Transverse colon (tissue), 4 donors: ENCODE data around the gene GRID2IP. TPM values are rescaled to one million over a fixed set of nuclear protein-coding genes. Genes with fewer than 3 reads are reported as not detected.

Experiments used
- DNase-seq: peaks from one replicate; pipeline ENCODE4 v3.0.0-alpha.2; 2019
- H3K27ac ChIP-seq, 4 donors: fragments of 200-600 bp; sonication (generic); 2 replicates each; pipeline ENCODE4 v1.5.1; 2016 to 2018; ENCODE audit warnings: inconsistent platforms in 4 of 4
- H3K27me3 ChIP-seq: fragments of 200-600 bp; sonication (generic); 2 replicates; pipeline ENCODE4 v1.5.1; 2017; ENCODE audit warnings: inconsistent platforms
- H3K36me3 ChIP-seq, 4 donors: fragments of 200-600 bp; sonication (generic); 2 replicates each; pipeline ENCODE4 v1.5.1; 2017 to 2019; ENCODE audit warnings: inconsistent platforms in 4 of 4
- H3K4me1 ChIP-seq, 4 donors: fragments of 200-600 bp; sonication (generic); 2 replicates each; pipeline ENCODE4 v1.5.1; 2017 to 2020; ENCODE audit warnings: inconsistent platforms in 4 of 4
- H3K4me3 ChIP-seq, 4 donors: fragments of 200-600 bp; sonication (generic); 1 replicate in 1 of 4; 2 replicates in 3 of 4; pipeline versions ENCODE4 v1.5.1 to v1.6.1; 2017 to 2019; ENCODE audit warnings: inconsistent platforms in 4 of 4
- H3K9me3 ChIP-seq, 2 donors: fragments of 200-600 bp; sonication (generic); 2 replicates each; pipeline ENCODE4 v1.5.1; 2017 to 2019; ENCODE audit warnings: inconsistent platforms in 2 of 2
- EP300 ChIP-seq: sonication (generic); formaldehyde crosslinking; IDR thresholded peaks from one replicate; pipeline ENCODE4 v1.6.1; 2017; ENCODE audit warnings: antibody characterized with exemption, low read depth
- POLR2A ChIP-seq: fragments of 450-650 bp; IDR thresholded peaks from one replicate; pipeline ENCODE4 v1.6.1; 2016; ENCODE audit warnings: antibody characterized with exemption, mild to moderate bottlenecking, moderate library complexity
- POLR2AphosphoS5 ChIP-seq, 3 donors: sonication (generic); formaldehyde crosslinking; IDR thresholded peaks; one replicate each; pipeline ENCODE4 v1.6.1; 2016; ENCODE audit warnings: antibody characterized with exemption in 3 of 3
- whole genome bisulfite sequencing, 2 donors: methylation state at CpG; one replicate each; pipeline ENCODE4 v1.1.5; 2018; ENCODE audit warnings: low coverage in 1 of 2; 5-methylcytosine and 5-hydroxymethylcytosine counted together
- in situ Hi-C, 4 donors: fragments of 200-750 bp; cut with MboI; loops; one replicate each; pipeline versions ENCODE4 v1.15.0 to v1.15.1; 2017; ENCODE audit warnings: low sequenced_read_pairs in 3 of 4, low pct_ligation_motif_present in 1 of 4, low pct_unique_long_range_greater_than_20kb in 1 of 4
- intact Hi-C: fragments of 100-400 bp; cut with DNase I; formaldehyde crosslinking; loops from one replicate; pipeline ENCODE4 v1.15.1; 2023; ENCODE audit warnings: low total_unique reads
- total RNA-seq, 4 donors: library from RNA; depleted of rRNA; stranded (reverse); fragments of >200 nt; gene quantifications; one replicate each; pipeline ENCODE4 v1.1.0, GENCODE V29; 2016
- TF ChIP-seq, protein P1 (sequence below), 5 experiments: fragments of 200-600 bp in 3 of 5; fragments of 450-650 bp in 2 of 5; sonication (generic) in 3 of 5; IDR thresholded peaks; 1 replicate in 2 of 5; 2 replicates in 3 of 5; pipeline ENCODE4 v1.5.1; 2016 to 2017; ENCODE audit warnings: antibody characterized with exemption in 5 of 5, inconsistent platforms in 3 of 5, mild to moderate bottlenecking in 2 of 5, moderate library complexity in 1 of 5

The GRID2IP gene
- total RNA-seq, 4 donors from 2014 or later = 0.20 to 1.1 (median 0.66) TPM

DNA sequence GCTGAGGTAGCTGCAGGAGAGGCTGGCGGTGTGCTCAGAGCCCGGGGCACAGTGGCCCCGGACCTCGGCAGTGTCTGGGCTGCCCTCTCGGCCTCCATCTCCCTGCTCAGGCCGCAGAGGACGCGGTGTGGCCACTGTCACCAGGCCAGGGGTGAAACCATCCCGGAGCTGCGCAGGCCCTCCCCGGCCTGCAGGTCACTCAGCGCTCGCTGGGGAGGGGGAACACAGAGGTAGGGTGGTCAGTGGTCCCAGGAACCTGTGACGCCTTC, 53.7 kb downstream of the GRID2IP start:
- no peak overlapping the region for H3K27ac ChIP-seq
- no peaks in the 10 kb centered on the region for H3K9me3 ChIP-seq
- in situ Hi-C loops = no loop called here
- intact Hi-C loops = no loop called here
- TF ChIP-seq EP300 = no peak
- TF ChIP-seq POLR2A = no peak
- TF ChIP-seq, protein P1, sequence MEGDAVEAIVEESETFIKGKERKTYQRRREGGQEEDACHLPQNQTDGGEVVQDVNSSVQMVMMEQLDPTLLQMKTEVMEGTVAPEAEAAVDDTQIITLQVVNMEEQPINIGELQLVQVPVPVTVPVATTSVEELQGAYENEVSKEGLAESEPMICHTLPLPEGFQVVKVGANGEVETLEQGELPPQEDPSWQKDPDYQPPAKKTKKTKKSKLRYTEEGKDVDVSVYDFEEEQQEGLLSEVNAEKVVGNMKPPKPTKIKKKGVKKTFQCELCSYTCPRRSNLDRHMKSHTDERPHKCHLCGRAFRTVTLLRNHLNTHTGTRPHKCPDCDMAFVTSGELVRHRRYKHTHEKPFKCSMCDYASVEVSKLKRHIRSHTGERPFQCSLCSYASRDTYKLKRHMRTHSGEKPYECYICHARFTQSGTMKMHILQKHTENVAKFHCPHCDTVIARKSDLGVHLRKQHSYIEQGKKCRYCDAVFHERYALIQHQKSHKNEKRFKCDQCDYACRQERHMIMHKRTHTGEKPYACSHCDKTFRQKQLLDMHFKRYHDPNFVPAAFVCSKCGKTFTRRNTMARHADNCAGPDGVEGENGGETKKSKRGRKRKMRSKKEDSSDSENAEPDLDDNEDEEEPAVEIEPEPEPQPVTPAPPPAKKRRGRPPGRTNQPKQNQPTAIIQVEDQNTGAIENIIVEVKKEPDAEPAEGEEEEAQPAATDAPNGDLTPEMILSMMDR (IDR thresholded peaks at IDR 0.05) = no peak
- no peak for TF ChIP-seq POLR2AphosphoS5 (IDR thresholded peaks at IDR 0.05)
- no peak for DNase-seq
- 97% methylated on average over 14 of the region's 14 CpGs; no CpG with 5 or more reads in 1 of the 2 donors for WGBS, 2 donors
- H3K36me3 ChIP-seq = no peaks in the 10 kb centered on the region
- no peak overlapping the region for H3K4me3 ChIP-seq
- peaks cover 0 to under 1% (median 0%) of the 10 kb centered on the region in 4 donors for H3K4me1 ChIP-seq
- H3K27me3 ChIP-seq = no peaks in the 10 kb centered on the region

DNA sequence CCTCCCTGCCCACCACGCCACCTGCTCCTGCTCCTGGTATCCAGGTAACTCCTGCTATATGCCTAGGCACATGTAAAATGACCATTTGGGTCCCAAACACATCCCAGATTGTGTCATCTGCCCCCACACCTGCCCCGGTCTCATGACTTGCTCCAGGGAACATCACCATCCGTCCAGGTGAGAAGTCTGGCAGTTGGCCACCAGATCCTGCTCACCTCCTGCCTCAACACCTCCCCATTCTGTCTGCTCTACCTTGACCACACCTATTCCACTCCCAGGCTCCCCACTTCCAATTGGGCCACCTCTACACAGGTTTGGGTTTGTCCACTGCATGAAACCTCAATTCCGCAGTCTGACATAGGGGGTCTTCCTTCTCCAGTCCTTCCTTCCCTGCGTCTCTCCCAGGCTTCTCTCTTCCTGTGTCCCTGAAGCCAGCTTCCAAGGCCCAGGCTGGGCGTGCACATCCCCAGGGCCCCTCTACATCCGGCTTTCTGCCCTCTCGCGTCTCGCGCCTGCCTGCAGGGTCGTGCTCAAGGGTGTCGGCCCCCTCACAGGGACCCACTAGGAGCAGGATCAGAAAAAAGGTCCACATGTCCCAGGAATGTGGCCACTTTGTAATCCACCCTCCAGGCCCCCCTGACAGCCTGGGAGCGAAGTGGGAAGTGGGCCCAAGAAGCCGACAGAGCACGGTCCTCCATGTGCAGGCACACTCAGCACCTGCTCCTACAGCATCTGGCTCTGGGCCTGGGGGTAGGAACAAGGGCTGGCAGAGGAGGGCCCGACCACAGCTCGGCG, 54.2 kb downstream of the GRID2IP start:
- no peak for DNase-seq
- intact Hi-C loops (no loop called here), in situ Hi-C loops (no loop called here)
- Histone ChIP-seq H3K27ac (no peak overlapping the region), H3K4me3 (no peak overlapping the region), H3K27me3 (no peaks in the 10 kb centered on the region), H3K4me1 (no peaks in the 10 kb centered on the region), H3K9me3 (no peaks in the 10 kb centered on the region), H3K36me3 (no peaks in the 10 kb centered on the region)
- WGBS, 2 donors = 84 to 85% methylated on average over 10 to 19 of the region's 19 CpGs
- TF ChIP-seq POLR2A (no peak), EP300 (no peak), POLR2AphosphoS5 (IDR thresholded peaks at IDR 0.05) (no peak)
- TF ChIP-seq, protein P1 (IDR thresholded peaks at IDR 0.05) = no peak

DNA sequence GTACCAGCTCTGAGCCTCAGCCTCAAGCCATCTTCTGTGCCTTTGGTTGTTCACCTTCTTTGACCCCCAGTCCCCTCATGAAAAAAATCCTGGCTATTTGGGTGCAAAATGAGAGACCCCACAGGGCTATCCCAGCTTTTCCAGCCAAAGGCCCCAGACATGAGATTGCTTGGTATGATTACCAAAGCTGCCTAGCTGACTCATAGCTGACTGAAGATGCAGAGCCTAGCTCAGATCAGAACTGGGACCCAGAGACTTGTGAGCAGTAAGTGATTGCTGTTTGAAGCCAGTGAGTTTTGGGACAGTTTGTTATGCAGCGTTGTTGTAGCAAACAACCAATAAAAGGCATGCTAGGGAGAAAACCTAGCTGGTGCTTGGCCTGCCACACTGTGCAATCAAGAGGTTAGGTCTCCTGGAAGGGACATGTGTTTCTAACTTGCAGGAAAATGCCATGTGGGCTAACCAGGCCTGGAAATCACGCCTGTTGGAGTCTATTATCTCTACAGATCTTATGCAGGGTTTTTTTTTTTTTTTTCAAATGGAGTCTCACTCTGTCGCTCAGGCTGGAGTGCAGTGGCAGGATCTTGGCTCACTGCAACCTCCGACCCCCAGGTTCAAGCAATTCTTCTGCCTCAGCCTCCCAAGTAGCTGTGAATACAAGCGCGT, 55.5 kb downstream of the GRID2IP start:
- TF ChIP-seq EP300 (no peak), POLR2AphosphoS5 (IDR thresholded peaks at IDR 0.05) (no peak), POLR2A (no peak)
- TF ChIP-seq, protein P1 (IDR thresholded peaks at IDR 0.05) = no peak
- Histone ChIP-seq H3K4me1 (no peaks in the 10 kb centered on the region), H3K27ac (no peak overlapping the region), H3K36me3 (no peaks in the 10 kb centered on the region), H3K4me3 (no peak overlapping the region), H3K9me3 (no peaks in the 10 kb centered on the region), H3K27me3 (no peaks in the 10 kb centered on the region)
- intact Hi-C loops (no loop called here), in situ Hi-C loops (no loop called here)
- no peak for DNase-seq
- 91% methylated on average over 5 to 6 of the region's 6 CpGs for WGBS, 2 donors

DNA sequence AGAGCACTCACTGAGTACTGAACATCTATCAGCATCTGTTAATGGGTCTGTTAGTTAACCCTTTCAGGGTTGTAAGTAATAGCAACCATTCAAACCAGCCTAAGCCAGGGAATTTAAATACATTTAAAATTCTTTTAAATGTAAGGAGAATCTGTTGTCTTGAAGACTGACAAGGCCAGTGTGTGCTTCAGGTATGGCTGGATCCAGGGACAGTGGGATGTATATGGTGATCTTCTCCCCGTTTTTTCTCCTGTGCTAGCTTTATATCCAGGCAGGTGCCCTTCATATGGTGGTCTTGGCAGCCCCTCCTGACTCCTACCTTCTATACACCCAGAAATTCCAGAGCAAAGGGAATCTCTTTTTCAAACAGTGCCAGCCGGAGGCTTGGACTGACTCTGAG, 56.9 kb downstream of the GRID2IP start:
- in situ Hi-C loops = no loop called here
- Histone ChIP-seq H3K4me3 (no peak overlapping the region), H3K27me3 (no peaks in the 10 kb centered on the region), H3K9me3 (peaks cover 0 to 4% of the 10 kb centered on the region in 2 donors), H3K4me1 (no peaks in the 10 kb centered on the region), H3K36me3 (no peaks in the 10 kb centered on the region), H3K27ac (no peak overlapping the region)
- TF ChIP-seq POLR2A = no peak
- no peak for TF ChIP-seq EP300
- TF ChIP-seq, protein P1 (IDR thresholded peaks at IDR 0.05) = no peak
- no peak for TF ChIP-seq POLR2AphosphoS5 (IDR thresholded peaks at IDR 0.05)
- WGBS, 2 donors = 67 to 86% methylated on average over 1 to 2 of the region's 2 CpGs
- no peak for DNase-seq
- intact Hi-C loops = no loop called here
